Loucy (cell line): ENCODE results near the gene STXBP6.

Experiments used
- H2AFZ ChIP-seq: fragments of 200-600 bp; sonication (generic); 2 replicates; pipeline ENCODE4 v1.6.0; 2016; ENCODE audit warnings: antibody characterized with exemption, mild to moderate bottlenecking, low read length, moderate library complexity
- H3F3A ChIP-seq: fragments of 200-600 bp; 2 replicates; pipeline ENCODE4 v1.6.0; 2016; ENCODE audit warnings: antibody characterized with exemption, low read depth, mild to moderate bottlenecking
- H3K27me3 ChIP-seq: fragments of 200-600 bp; sonication (generic); 2 replicates; pipeline ENCODE4 v1.6.1; 2014; ENCODE audit warnings: low read length, mild to moderate bottlenecking; ENCODE audit not compliant: insufficient read depth, poor library complexity, severe bottlenecking
- H3K36me3 ChIP-seq: fragments of 200-600 bp; sonication (generic); 2 replicates; pipeline ENCODE4 v1.6.1; 2016; ENCODE audit warnings: low read length; ENCODE audit not compliant: insufficient read depth
- H3K4me1 ChIP-seq: fragments of 200-600 bp; sonication (generic); 2 replicates; pipeline ENCODE4 v1.5.1; 2014; ENCODE audit warnings: low read length, mild to moderate bottlenecking; ENCODE audit not compliant: insufficient read depth, poor library complexity, severe bottlenecking
- H3K4me2 ChIP-seq: fragments of 200-600 bp; sonication (generic); 2 replicates; pipeline ENCODE4 v1.6.0; 2014; ENCODE audit warnings: antibody characterized with exemption, low read length, low read depth, mild to moderate bottlenecking; ENCODE audit not compliant: poor library complexity, severe bottlenecking
- H3K4me3 ChIP-seq: fragments of 200-600 bp; sonication (generic); 2 replicates; pipeline ENCODE4 v1.5.1; 2014; ENCODE audit warnings: low read length, mild to moderate bottlenecking, mixed read lengths; ENCODE audit not compliant: poor library complexity, severe bottlenecking
- H3K79me2 ChIP-seq: fragments of 200-600 bp; sonication (generic); 2 replicates; pipeline ENCODE4 v1.6.1; 2014; ENCODE audit warnings: low read length; ENCODE audit not compliant: insufficient read depth
- H3K9ac ChIP-seq: fragments of 200-600 bp; sonication (generic); 2 replicates; pipeline ENCODE4 v1.6.0; 2014; ENCODE audit warnings: mild to moderate bottlenecking, low read depth, low read length, moderate library complexity; ENCODE audit not compliant: poor library complexity, severe bottlenecking
- H3K9me2 ChIP-seq: fragments of 200-600 bp; sonication (generic); replicated peaks from 2 replicates; pipeline ENCODE4 v1.6.1; 2016; ENCODE audit warnings: low read depth, low read length, mixed read lengths
- H3K9me3 ChIP-seq: fragments of 200-600 bp; sonication (generic); 2 replicates; pipeline ENCODE4 v1.6.1; 2014; ENCODE audit warnings: mild to moderate bottlenecking, antibody characterized with exemption, low read length, low read depth; ENCODE audit not compliant: insufficient read depth
- H4K20me1 ChIP-seq: fragments of 200-600 bp; sonication (generic); 2 replicates; pipeline ENCODE4 v1.6.0; 2014; ENCODE audit warnings: antibody characterized with exemption, low read length, mild to moderate bottlenecking; ENCODE audit not compliant: insufficient read depth, poor library complexity, severe bottlenecking
- EZH2phosphoT487 ChIP-seq: fragments of 200-600 bp; IDR thresholded peaks from 2 replicates; pipeline ENCODE4 v1.6.1; 2018; ENCODE audit warnings: antibody characterized with exemption, mild to moderate bottlenecking, moderate library complexity, borderline replicate concordance
- TF ChIP-seq, protein P1 (sequence below): fragments of 200-600 bp; sonication (generic); conservative IDR thresholded peaks from 2 replicates; pipeline ENCODE4 v1.5.1; 2014; ENCODE audit warnings: mild to moderate bottlenecking, antibody characterized with exemption, low read length

Gene STXBP6

DNA sequence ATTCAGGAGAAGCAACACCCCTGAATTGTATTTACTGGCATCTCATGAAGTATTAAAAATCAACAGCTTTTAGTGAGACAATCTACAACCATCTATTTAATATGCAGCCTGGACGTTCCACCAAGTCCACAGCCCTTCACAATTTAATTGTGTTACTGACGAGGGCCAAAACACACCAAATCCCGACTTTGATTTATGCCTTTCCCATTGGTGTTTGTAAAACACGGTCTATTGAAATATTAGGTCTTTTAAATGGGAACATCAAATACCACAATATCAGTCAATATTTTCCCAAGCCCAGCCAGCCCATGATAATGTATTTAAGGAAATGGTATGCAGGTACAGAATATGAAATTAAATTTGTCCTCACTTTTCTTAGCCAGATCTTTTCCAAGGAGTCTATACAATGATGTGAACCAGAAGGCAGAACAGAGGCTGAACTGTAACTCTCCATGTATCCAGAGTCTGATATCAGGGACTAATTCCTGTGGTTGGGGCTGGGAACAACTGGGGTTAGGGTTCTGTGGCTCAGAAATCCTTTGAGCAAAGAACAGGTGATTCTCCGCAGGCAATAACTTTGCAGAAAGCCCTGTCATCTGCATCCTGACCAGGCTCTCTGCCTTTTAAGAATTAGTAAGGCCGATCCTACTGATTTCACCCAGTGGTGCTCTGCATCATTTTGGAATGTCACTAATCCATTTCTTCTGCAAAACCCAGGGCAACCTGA lies 236.7 kb downstream of the STXBP6 start:
- no peaks in the 10 kb centered on the region for H3K9me3 ChIP-seq
- H4K20me1 ChIP-seq: no peaks in the 10 kb centered on the region
- H3F3A ChIP-seq: peaks cover 4% of the 10 kb centered on the region; the same call in 1 of the 2 replicates
- H3K4me2 ChIP-seq: no peak overlapping the region
- H3K9ac ChIP-seq: no peak overlapping the region
- H3K79me2 ChIP-seq: no peaks in the 10 kb centered on the region
- H3K4me3 ChIP-seq: no peak overlapping the region
- no peaks in the 10 kb centered on the region for H3K27me3 ChIP-seq
- TF ChIP-seq EZH2phosphoT487: no peak
- TF ChIP-seq, protein P1, sequence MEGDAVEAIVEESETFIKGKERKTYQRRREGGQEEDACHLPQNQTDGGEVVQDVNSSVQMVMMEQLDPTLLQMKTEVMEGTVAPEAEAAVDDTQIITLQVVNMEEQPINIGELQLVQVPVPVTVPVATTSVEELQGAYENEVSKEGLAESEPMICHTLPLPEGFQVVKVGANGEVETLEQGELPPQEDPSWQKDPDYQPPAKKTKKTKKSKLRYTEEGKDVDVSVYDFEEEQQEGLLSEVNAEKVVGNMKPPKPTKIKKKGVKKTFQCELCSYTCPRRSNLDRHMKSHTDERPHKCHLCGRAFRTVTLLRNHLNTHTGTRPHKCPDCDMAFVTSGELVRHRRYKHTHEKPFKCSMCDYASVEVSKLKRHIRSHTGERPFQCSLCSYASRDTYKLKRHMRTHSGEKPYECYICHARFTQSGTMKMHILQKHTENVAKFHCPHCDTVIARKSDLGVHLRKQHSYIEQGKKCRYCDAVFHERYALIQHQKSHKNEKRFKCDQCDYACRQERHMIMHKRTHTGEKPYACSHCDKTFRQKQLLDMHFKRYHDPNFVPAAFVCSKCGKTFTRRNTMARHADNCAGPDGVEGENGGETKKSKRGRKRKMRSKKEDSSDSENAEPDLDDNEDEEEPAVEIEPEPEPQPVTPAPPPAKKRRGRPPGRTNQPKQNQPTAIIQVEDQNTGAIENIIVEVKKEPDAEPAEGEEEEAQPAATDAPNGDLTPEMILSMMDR: no peak
- H3K36me3 ChIP-seq: no peaks in the 10 kb centered on the region
- H2AFZ ChIP-seq: no peak overlapping the region
- H3K9me2 ChIP-seq: no peaks in the 10 kb centered on the region
- H3K4me1 ChIP-seq: peaks cover 35% of the 10 kb centered on the region

DNA sequence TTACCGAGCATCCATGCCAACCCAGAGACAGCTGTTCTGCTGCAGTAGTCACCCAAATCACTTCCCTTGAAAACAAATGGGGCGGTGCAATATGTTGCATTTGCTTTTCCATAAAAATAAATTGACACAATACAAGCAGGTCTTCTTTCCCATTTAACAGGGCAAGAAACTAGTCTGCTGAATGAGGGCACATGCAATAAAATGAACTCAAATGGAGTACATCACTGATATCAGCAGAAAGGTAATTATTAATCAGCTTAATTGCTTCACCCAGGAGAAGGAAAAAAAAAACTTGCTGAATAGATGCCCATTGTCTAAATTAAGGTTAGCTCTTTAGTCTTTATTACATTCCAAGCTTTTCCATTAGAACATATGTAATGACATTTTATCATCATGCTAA lies 240.8 kb downstream of the STXBP6 start:
- H3K4me3 ChIP-seq: no peak overlapping the region

DNA sequence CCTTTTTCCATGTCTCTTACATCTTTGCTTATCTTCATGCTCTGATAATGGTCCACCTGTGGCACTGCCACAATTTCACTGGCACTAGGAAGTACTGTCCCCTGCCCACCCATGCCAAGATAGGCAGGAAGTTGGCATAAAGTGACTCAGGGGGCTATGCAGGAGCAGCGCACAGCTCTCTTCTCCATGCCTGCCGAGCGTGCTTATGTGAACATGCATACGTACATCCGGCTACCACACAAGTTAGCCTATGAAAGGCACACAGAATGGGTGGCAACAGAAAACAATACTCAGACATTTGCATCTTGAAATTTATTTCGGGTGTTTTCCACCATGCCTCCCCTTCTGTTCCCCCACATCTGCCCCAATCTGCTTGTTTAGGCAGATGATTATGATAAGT lies 241.5 kb downstream of the STXBP6 start:
- H3K9ac ChIP-seq: no peak overlapping the region
- no peaks in the 10 kb centered on the region for H4K20me1 ChIP-seq
- H3K79me2 ChIP-seq: no peaks in the 10 kb centered on the region
- H3K9me3 ChIP-seq: no peaks in the 10 kb centered on the region
- H3K4me1 ChIP-seq: peaks cover 19% of the 10 kb centered on the region
- H3K4me3 ChIP-seq: no peak overlapping the region
- H2AFZ ChIP-seq: no peak overlapping the region
- no peaks in the 10 kb centered on the region for H3K9me2 ChIP-seq
- no peaks in the 10 kb centered on the region for H3F3A ChIP-seq
- no peak for TF ChIP-seq EZH2phosphoT487
- TF ChIP-seq, protein P1: no peak
- H3K27me3 ChIP-seq: no peaks in the 10 kb centered on the region
- no peaks in the 10 kb centered on the region for H3K36me3 ChIP-seq
- H3K4me2 ChIP-seq: no peak overlapping the region

More for the DNA sequence above, 240.8 kb downstream of the STXBP6 start:
- Histone ChIP-seq H3K9me3 (no peaks in the 10 kb centered on the region), H3K9me2 (no peaks in the 10 kb centered on the region), H3K36me3 (no peaks in the 10 kb centered on the region), H4K20me1 (no peaks in the 10 kb centered on the region), H3K9ac (no peak overlapping the region), H2AFZ (no peak overlapping the region), H3K4me2 (no peak overlapping the region), H3K27me3 (no peaks in the 10 kb centered on the region), H3F3A (no peaks in the 10 kb centered on the region), H3K79me2 (no peaks in the 10 kb centered on the region), H3K4me1 (peaks cover 19% of the 10 kb centered on the region)
- TF ChIP-seq, protein P1: no peak
- no peak for TF ChIP-seq EZH2phosphoT487
